Hematopoietic multipotent progenitor cell treated with erythropoietin and hydrocortisone succinate and interleukin-3 and kit ligand, for 8 days (in vitro differentiated cells): Measurements from ENCODE around the gene SUGCT.
"Not testable (repeated sequence)": the region's sequence is repeated elsewhere in the genome, so short reads cannot be mapped to it uniquely, and the experiment has no call there.

Experiments
- DNase-seq: peaks from one replicate; pipeline ENCODE4 v3.0.0-alpha.2; 2015

The SUGCT gene

DNA sequence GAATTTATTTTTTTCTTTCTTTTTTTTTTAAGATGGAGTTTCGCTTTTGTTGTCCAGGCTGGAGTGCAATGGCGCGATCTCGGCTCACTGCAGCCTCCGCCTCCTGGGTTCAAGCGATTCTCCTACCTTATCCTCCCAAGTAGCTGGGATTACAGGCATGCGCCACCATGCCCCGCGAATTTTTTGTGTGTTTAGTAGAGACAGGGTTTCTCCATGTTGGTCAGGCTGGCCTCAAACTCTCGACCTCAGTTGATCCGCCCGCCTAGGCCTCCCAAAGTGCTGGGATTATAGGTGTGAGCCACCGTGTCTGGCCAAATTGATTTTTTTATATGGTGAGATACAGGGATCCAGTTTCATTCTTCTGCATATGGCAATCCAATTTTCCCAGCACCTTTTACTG, 5.1 kb downstream of the SUGCT start:
- not testable (repeated sequence) for DNase-seq

DNA sequence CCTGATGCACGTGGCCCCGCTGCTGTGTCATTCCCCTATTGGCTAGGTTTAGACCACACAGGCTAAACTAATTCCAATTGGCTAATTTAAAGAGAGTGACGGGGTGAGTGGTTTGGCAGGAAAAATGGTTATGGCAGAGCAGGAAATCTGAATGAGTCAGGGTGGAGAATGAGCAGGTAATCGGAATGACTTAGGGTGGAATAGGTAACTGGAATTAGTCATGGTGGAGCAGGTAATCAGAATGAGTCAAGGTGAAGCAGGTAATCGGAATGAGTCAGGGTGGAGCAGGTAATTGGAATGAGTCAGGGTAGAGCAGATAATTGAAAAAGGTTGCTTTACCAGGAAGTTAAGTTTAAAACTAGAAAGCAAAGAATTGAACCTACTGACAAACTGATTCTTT, 7.1 kb downstream of the SUGCT start:
- not testable (repeated sequence) for DNase-seq

DNA sequence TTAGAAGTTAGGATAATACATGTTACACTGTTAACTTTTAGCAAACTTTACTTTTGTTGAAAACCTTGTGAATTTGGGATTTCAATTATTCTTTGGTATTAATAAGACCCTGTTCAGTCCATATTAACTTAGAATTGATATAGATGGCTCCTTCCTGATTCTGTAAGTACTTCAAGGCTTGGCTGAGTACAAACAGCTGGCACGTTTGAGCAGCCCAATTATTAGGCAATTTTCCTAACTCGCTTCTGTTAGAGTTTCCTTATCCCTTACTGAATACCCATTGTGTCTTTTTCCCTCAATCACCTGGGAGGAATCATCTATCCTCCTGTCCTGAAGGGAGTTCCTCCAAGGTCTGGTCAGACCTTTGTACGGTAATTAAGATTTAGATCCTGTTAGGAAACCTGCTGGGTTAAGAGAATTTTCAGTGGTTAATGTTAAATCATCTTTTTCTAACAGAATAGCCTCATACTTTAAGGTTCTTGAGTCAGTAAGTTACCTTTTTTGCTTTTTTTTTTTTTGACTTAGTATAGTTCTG, 10.9 kb downstream of the SUGCT start:
- not testable (repeated sequence) for DNase-seq

- no peak for DNase-seq
Measured at GRCh38 chr7:40147371-40148246, 12.8 kb downstream of the SUGCT start.

- DNase-seq, result not testable (repeated sequence)
Measured at GRCh38 chr7:40148247-40148580, 13.4 kb downstream of the SUGCT start.

DNA sequence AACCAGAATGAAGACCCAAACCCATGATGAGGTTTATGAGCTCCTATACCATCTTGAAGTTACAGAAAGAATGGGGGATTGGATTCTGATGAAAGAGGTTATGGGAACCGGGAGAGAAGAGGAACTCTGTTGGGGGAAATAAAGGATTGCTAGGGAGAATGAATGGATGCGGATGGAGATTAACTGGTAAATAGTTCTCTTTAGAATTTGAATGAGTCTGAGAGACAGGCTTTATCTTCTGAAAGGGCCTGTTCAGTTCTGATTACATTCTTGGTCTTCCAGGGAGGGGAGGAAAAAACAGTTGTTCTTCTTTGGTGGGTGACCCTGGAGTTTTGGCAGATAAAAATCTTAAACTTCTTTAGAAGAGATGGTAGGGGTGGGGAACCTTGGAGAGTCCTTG, 13.9 kb downstream of the SUGCT start:
- DNase-seq, result no peak

DNA sequence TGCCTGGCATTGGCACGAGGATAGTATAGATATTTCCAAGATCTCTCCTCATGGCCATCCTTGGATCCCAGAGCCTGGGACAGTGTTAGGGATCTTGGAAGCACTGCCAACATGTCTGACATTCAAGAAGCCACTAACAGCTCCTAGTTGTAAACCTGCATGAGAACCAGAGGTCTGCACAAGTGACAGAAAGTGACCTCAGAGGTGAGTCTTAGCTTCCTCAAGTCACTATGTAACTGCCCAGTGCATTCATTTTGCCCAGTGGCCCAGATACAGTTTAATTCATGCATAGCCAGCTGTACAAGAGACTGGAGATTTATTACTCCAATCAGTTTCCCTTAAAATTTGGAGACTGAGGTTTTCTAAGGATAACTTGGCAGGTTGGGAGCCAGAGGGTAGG, 16.7 kb downstream of the SUGCT start:
- no peak for DNase-seq

- no peak for DNase-seq
Measured at GRCh38 chr7:40156988-40157387, 22.2 kb downstream of the SUGCT start.

GRCh38 chr7:40162516-40162915, 27.7 kb downstream of the SUGCT start:
- no peak for DNase-seq

DNA sequence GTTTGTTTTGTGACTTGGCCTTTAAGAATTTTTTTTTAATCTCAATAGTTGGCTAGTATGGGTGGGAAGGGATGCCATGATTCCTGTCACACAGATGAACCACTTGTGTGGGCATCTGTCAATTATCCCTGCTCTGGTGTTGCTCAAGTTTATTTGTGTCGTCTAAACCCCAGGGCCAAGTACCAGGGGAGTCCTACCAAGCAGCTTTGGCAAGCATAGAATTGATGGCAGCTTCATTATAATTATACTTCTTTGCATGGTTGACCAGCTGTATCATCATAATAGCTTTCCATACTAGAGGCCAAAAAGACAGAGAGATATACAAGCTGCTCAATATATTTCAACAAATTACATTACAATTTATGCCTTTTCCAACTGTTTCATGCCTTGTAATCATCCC, 30.4 kb downstream of the SUGCT start:
- no peak for DNase-seq

DNA sequence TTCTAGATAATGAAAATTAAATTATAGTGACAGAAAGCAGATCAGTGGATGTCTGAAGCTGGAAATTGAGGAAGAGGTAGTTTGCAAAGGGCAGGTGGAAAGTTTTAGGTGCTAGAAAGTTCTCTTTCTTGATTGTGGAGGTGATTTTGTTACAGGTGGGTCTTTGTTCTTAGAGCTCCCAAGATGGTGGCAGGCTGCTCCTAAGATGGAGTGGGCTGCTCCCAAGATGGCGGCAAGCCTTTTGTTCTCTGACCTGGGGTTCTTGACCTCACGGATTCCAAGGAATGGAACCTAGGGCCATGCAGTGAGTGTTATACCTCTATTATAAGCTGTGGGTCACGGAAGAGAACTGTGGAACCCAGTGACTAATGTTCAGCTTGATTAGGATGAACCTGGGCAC, 32.5 kb downstream of the SUGCT start:
- no peak for DNase-seq

DNA sequence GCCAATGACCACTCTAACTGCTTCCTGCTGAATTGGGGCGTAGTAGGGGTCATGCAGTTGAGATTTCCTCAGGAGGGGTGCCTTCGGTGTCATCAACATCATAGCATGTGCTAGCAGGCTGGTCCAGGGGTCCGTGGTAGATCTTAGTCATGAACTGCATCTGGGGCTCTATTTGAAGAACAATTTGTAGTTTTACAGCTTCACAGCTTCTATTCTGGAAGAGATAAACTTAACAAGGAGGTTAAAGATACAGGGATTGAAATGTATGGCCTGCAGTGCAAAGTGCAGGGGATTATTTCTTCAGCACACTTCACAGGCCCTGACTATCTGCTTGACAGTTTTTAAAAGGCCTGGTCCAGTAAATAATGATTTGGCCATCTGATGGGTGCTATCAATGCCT, 33.5 kb downstream of the SUGCT start:
- not testable (repeated sequence) for DNase-seq

GRCh38 chr7:40173121-40173520, 38.3 kb downstream of the SUGCT start:
- DNase-seq, result not testable (repeated sequence)

- not testable (repeated sequence) for DNase-seq
Measured at GRCh38 chr7:40175256-40175655, 40.5 kb downstream of the SUGCT start.

- no peak for DNase-seq
Measured at GRCh38 chr7:40175725-40176510, 41.1 kb downstream of the SUGCT start.

GRCh38 chr7:40177071-40177470, 42.3 kb downstream of the SUGCT start:
- DNase-seq, result no peak

GRCh38 chr7:40182452-40182851, 47.6 kb downstream of the SUGCT start:
- no peak for DNase-seq

- DNase-seq, result no peak
Measured at GRCh38 chr7:40186586-40186985, 51.8 kb downstream of the SUGCT start.

DNA sequence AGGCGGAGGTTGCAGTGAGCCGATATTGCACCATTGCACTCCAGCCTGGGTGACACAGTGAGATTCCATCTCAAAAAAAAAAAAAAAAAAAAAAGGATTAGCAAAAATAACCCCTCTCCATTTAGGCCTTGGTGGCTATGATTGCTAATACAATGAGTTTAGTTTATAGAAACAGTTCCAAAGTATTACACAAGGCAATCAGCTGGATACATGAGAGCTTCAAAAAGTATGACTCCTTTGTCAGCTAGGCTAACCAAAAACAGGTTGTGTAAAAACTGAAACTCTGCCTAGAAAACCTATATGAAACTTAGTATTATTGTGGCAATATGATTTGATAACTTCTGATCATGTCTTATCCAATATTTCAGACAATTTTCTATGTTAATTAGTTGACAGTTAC, 57.2 kb downstream of the SUGCT start:
- no peak for DNase-seq

GRCh38 chr7:40194745-40195144, 59.9 kb downstream of the SUGCT start:
- no peak for DNase-seq

DNA sequence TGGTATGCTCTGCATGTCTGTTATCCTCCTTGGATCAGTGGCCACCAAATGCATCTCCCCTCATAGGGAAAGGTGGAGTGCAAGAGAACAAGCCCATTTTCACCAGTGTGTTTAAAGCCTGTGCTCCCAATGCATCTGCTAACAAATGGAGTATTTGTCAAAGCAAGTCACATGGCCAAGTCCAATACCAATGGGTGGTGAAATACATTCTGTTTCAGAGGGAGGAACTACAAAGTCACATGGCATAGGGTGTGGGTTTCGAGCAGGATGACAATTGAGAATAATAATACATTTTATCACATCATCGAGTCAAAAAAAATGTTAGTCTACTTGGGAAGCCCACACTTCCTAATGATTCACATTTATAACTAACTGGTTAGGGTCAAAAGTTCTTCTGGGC, 62.7 kb downstream of the SUGCT start:
- no peak for DNase-seq

- DNase-seq, result peak; percentile 25
Measured at GRCh38 chr7:40199076-40199802, 64.4 kb downstream of the SUGCT start.

- DNase-seq, result no peak
Measured at GRCh38 chr7:40200791-40201190, 66.0 kb downstream of the SUGCT start.
